ENCODE measurements around the gene ZBTB40. TPM values are rescaled to one million over a fixed set of nuclear protein-coding genes. Genes with fewer than 3 reads are reported as not detected.

Gene ZBTB40
- total and polyA plus RNA-seq, 2 experiments from 2014 or later: 7.3 to 18.1 TPM

DNA sequence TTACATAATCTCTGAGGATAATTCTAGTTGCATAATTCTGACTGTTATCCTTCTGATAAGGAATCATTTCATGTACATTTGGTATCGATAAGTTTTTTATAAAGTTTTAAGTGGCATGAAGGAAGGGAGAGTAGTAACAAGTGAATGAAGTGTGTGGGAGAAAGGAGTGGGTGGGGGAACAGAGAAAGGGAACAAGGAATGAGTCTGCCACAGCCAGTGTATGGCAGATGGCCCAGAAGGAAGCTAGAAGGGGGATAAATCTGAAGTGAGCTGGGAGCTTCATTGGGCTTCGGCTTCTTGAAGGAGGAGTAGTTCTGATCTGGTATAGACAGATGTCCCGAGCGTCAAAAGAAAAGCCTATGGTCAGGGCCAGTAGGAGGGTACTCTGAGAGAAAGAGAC, 18.6 kb downstream of the ZBTB40 start:
- H3K4me2 ChIP-seq: no peak overlapping the region
- 96% methylated on average over 4 of the region's 4 CpGs for WGBS (ENCODE audit: low lambda C conversion rate, missing lambda C conversion rate)
- peaks cover 54% of the 10 kb centered on the region for H4K20me1 ChIP-seq (ENCODE audit: insufficient read depth, poor library complexity, severe bottlenecking)
- H3K9me2 ChIP-seq (replicated peaks; ENCODE audit: insufficient read depth): no peaks in the 10 kb centered on the region
- H3K79me2 ChIP-seq: peaks cover 97% of the 10 kb centered on the region
- H3K27ac ChIP-seq: no peak overlapping the region
- no peak overlapping the region for H3K4me3 ChIP-seq
- H3K27me3 ChIP-seq: no peaks in the 10 kb centered on the region
- H2AFZ ChIP-seq: no peak overlapping the region
- no peak for DNase-seq (ENCODE audit: low spot score)
- no peaks in the 10 kb centered on the region for H3K4me1 ChIP-seq (ENCODE audit: insufficient read depth)
- no peaks in the 10 kb centered on the region for H3K36me3 ChIP-seq (replicated peaks; ENCODE audit: insufficient read depth, low read depth)
- no peak for TF ChIP-seq EZH2phosphoT487 (IDR thresholded peaks at IDR 0.05; ENCODE audit: low read depth, severe bottlenecking, unreplicated experiment)
- TF ChIP-seq, protein P1, sequence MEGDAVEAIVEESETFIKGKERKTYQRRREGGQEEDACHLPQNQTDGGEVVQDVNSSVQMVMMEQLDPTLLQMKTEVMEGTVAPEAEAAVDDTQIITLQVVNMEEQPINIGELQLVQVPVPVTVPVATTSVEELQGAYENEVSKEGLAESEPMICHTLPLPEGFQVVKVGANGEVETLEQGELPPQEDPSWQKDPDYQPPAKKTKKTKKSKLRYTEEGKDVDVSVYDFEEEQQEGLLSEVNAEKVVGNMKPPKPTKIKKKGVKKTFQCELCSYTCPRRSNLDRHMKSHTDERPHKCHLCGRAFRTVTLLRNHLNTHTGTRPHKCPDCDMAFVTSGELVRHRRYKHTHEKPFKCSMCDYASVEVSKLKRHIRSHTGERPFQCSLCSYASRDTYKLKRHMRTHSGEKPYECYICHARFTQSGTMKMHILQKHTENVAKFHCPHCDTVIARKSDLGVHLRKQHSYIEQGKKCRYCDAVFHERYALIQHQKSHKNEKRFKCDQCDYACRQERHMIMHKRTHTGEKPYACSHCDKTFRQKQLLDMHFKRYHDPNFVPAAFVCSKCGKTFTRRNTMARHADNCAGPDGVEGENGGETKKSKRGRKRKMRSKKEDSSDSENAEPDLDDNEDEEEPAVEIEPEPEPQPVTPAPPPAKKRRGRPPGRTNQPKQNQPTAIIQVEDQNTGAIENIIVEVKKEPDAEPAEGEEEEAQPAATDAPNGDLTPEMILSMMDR (IDR thresholded peaks at IDR 0.05; ENCODE audit: poor library complexity): no peak
- no peak for TF ChIP-seq EZH2 (IDR thresholded peaks at IDR 0.05; ENCODE audit: borderline replicate concordance)
- H3K9me3 ChIP-seq (ENCODE audit: low read depth): no peaks in the 10 kb centered on the region

DNA sequence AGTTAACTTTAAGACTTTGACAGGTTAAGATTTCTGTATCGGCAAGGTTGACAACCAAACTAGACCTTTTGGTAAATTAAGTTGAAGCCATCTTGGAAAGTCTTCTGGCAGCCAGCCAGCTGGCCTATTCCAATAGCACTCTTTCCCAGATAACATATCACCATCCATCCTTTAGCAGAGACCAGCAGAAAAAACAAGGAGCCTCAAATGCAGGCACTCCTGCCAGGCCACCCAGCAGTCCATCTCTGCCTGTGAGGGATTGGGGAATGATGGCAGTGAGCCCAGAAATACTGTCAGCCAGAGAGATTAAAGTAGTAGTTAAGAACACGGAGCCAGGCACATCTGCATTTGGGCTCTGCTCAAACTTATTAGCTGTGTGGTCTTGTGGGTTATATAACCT, 19.4 kb downstream of the ZBTB40 start:
- Histone ChIP-seq H3K27me3 (no peaks in the 10 kb centered on the region), H3K4me3 (no peak overlapping the region), H2AFZ (no peak overlapping the region), H3K27ac (no peak overlapping the region), H3K36me3 (replicated peaks; ENCODE audit: insufficient read depth, low read depth) (no peaks in the 10 kb centered on the region), H3K9me3 (ENCODE audit: low read depth) (no peaks in the 10 kb centered on the region), H4K20me1 (ENCODE audit: insufficient read depth, poor library complexity, severe bottlenecking) (peaks cover 50% of the 10 kb centered on the region), H3K79me2 (peaks cover 96% of the 10 kb centered on the region), H3K9me2 (replicated peaks; ENCODE audit: insufficient read depth) (no peaks in the 10 kb centered on the region), H3K4me2 (no peak overlapping the region), H3K4me1 (ENCODE audit: insufficient read depth) (no peaks in the 10 kb centered on the region)
- WGBS (ENCODE audit: low lambda C conversion rate, missing lambda C conversion rate): 59% methylated on average over 2 of the region's 2 CpGs
- TF ChIP-seq, protein P1 (IDR thresholded peaks at IDR 0.05; ENCODE audit: poor library complexity): no peak
- TF ChIP-seq EZH2 (IDR thresholded peaks at IDR 0.05; ENCODE audit: borderline replicate concordance) (no peak), EZH2phosphoT487 (IDR thresholded peaks at IDR 0.05; ENCODE audit: low read depth, severe bottlenecking, unreplicated experiment) (no peak)
- no peak for DNase-seq (ENCODE audit: low spot score)

GRCh38 chr1:22471610-22472009, 20.0 kb downstream of the ZBTB40 start:
- H2AFZ ChIP-seq: no peak overlapping the region
- H3K4me2 ChIP-seq: no peak overlapping the region
- no peaks in the 10 kb centered on the region for H3K4me1 ChIP-seq (ENCODE audit: insufficient read depth)
- no peak overlapping the region for H3K4me3 ChIP-seq
- H3K79me2 ChIP-seq: peaks cover 96% of the 10 kb centered on the region
- WGBS (ENCODE audit: low lambda C conversion rate, missing lambda C conversion rate): 90% methylated on average over 7 of the region's 7 CpGs
- no peak for TF ChIP-seq EZH2 (IDR thresholded peaks at IDR 0.05; ENCODE audit: borderline replicate concordance)
- TF ChIP-seq, protein P1 (IDR thresholded peaks at IDR 0.05; ENCODE audit: poor library complexity): no peak
- no peak for TF ChIP-seq EZH2phosphoT487 (IDR thresholded peaks at IDR 0.05; ENCODE audit: low read depth, severe bottlenecking, unreplicated experiment)
- no peak for DNase-seq (ENCODE audit: low spot score)
- H3K36me3 ChIP-seq (replicated peaks; ENCODE audit: insufficient read depth, low read depth): no peaks in the 10 kb centered on the region
- no peaks in the 10 kb centered on the region for H3K9me2 ChIP-seq (replicated peaks; ENCODE audit: insufficient read depth)
- no peak overlapping the region for H3K27ac ChIP-seq
- peaks cover 51% of the 10 kb centered on the region for H4K20me1 ChIP-seq (ENCODE audit: insufficient read depth, poor library complexity, severe bottlenecking)
- no peaks in the 10 kb centered on the region for H3K27me3 ChIP-seq
- H3K9me3 ChIP-seq (ENCODE audit: low read depth): no peaks in the 10 kb centered on the region

- H2AFZ ChIP-seq: no peak overlapping the region
- H3K27ac ChIP-seq: no peak overlapping the region
- peaks cover 49% of the 10 kb centered on the region for H4K20me1 ChIP-seq (ENCODE audit: insufficient read depth, poor library complexity, severe bottlenecking)
- no peak overlapping the region for H3K4me2 ChIP-seq
- DNase-seq (ENCODE audit: low spot score): no peak
- 96% methylated on average over 2 of the region's 2 CpGs for WGBS (ENCODE audit: low lambda C conversion rate, missing lambda C conversion rate)
- H3K9me3 ChIP-seq (ENCODE audit: low read depth): no peaks in the 10 kb centered on the region
- no peak overlapping the region for H3K4me3 ChIP-seq
- no peaks in the 10 kb centered on the region for H3K9me2 ChIP-seq (replicated peaks; ENCODE audit: insufficient read depth)
- H3K79me2 ChIP-seq: peaks cover 96% of the 10 kb centered on the region
- no peaks in the 10 kb centered on the region for H3K4me1 ChIP-seq (ENCODE audit: insufficient read depth)
- TF ChIP-seq EZH2 (IDR thresholded peaks at IDR 0.05; ENCODE audit: borderline replicate concordance) (no peak), EZH2phosphoT487 (IDR thresholded peaks at IDR 0.05; ENCODE audit: low read depth, severe bottlenecking, unreplicated experiment) (no peak)
- no peaks in the 10 kb centered on the region for H3K27me3 ChIP-seq
- H3K36me3 ChIP-seq (replicated peaks; ENCODE audit: insufficient read depth, low read depth): no peaks in the 10 kb centered on the region
These were observed 20.9 kb downstream of the ZBTB40 start for GRCh38 chr1:22472596-22472995.

Measured in hepatocyte (in vitro differentiated cells).